ENCODE results near the gene GAREM2.

GRCh38 chr2:26136451-26136850, 36.4 kb upstream of the GAREM2 start:
- TF ChIP-seq EZH2 (IDR thresholded peaks at IDR 0.05; ENCODE audit: insufficient read depth, low read length), result no peak
- no peak for TF ChIP-seq CTCF (IDR thresholded peaks at IDR 0.05; ENCODE audit: insufficient read depth, low read depth, low read length)
